IMR-90 (cell line): ENCODE results near the gene FNIP2. TPM values are rescaled to one million over a fixed set of nuclear protein-coding genes. Genes with fewer than 3 reads are reported as not detected.
A peak's percentile ranks its signal among the peaks of the same experiment; 100 is the strongest.

Experiments
- ATAC-seq: fragments of 200-7000 bp; cut with Tn5 transposase; 2 replicates; pipeline ENCODE4 v1.9.1; 2020; ENCODE audit warnings: low read depth, mild to moderate bottlenecking, moderate library complexity
- BruUV-seq: library from RNA; stranded (reverse); fragments of 400-500 nt; replicated peaks from 2 replicates; lab custom pipeline; 2021; lab: Mats Ljungman, UMichigan
- CTCF ChIA-PET: fragments of 300-600 bp; formaldehyde crosslinking; extraction: SDS; loops from one replicate; lab custom pipeline; 2021; ENCODE audit warnings: antibody characterized with exemption; lab: Yijun Ruan, JAX
- POLR2A ChIA-PET: fragments of 300-600 bp; sonication (Branson Sonifier 250); formaldehyde crosslinking; loops from one replicate; lab custom pipeline; 2022; ENCODE audit warnings: antibody characterized with exemption; ENCODE audit not compliant: unreplicated experiment; lab: Charles Lee
- DNase-seq: peaks from one replicate; pipeline ENCODE4 v3.0.0; 2013
- H2AFZ ChIP-seq: replicated peaks from 2 replicates; pipeline ENCODE3; 2013; ENCODE audit warnings: low read length, mild to moderate bottlenecking; ENCODE audit not compliant: poor library complexity
- H2AK5ac ChIP-seq: 2 replicates; pipeline ENCODE4 v1.6.1; 2013; ENCODE audit warnings: low read depth, low read length, inconsistent platforms
- H2AK9ac ChIP-seq: replicated peaks from 2 replicates; pipeline ENCODE3; 2013; ENCODE audit warnings: mild to moderate bottlenecking, low read depth, low read length, moderate library complexity; ENCODE audit not compliant: poor library complexity
- H2BK120ac ChIP-seq: 2 replicates; pipeline ENCODE4 v1.6.1; 2013; ENCODE audit warnings: low read depth, low read length, inconsistent platforms
- H2BK15ac ChIP-seq: 3 replicates; pipeline ENCODE4 v1.6.1; 2013; ENCODE audit warnings: low read depth, low read length, inconsistent platforms
- H2BK20ac ChIP-seq: 2 replicates; pipeline ENCODE4 v1.6.1; 2013; ENCODE audit warnings: low read depth, mild to moderate bottlenecking, inconsistent platforms, low read length, moderate library complexity
- H2BK5ac ChIP-seq: 2 replicates; pipeline ENCODE4 v1.6.1; 2013; ENCODE audit warnings: mild to moderate bottlenecking, low read depth, low read length, inconsistent platforms; ENCODE audit not compliant: poor library complexity, severe bottlenecking
- H3K14ac ChIP-seq: replicated peaks from 2 replicates; pipeline ENCODE4 v1.6.1; 2013; ENCODE audit warnings: low read depth, low read length, inconsistent platforms
- H3K18ac ChIP-seq: 2 replicates; pipeline ENCODE4 v1.6.1; 2013; ENCODE audit warnings: low read depth, low read length, control low read depth
- H3K23ac ChIP-seq: 2 replicates; pipeline ENCODE4 v1.6.1; 2013; ENCODE audit warnings: low read depth, low read length, inconsistent platforms
- H3K27ac ChIP-seq: 2 replicates; pipeline ENCODE4 v1.5.1; 2013; ENCODE audit warnings: mild to moderate bottlenecking, control low read depth, low read length; ENCODE audit not compliant: insufficient read depth
- H3K27me3 ChIP-seq: 2 replicates; pipeline ENCODE4 v1.6.1; 2013; ENCODE audit warnings: low read length; ENCODE audit not compliant: control insufficient read depth, insufficient read depth
- H3K36me3 ChIP-seq: 2 replicates; pipeline ENCODE4 v1.6.1; 2013; ENCODE audit warnings: low read length, mixed read lengths; ENCODE audit not compliant: control insufficient read depth, insufficient read depth
- H3K4ac ChIP-seq: 2 replicates; pipeline ENCODE4 v1.6.1; 2013; ENCODE audit warnings: low read depth, low read length, inconsistent platforms
- H3K4me1 ChIP-seq: 2 replicates; pipeline ENCODE4 v1.6.1; 2013; ENCODE audit warnings: low read length, mixed read lengths; ENCODE audit not compliant: control insufficient read depth, insufficient read depth
- H3K4me2 ChIP-seq: 2 replicates; pipeline ENCODE4 v1.6.1; 2013; ENCODE audit warnings: low read depth, mild to moderate bottlenecking, control low read depth, low read length, moderate library complexity
- H3K4me3 ChIP-seq: 2 replicates; pipeline ENCODE4 v1.5.1; 2013; ENCODE audit warnings: low read depth, mild to moderate bottlenecking, control low read depth, low read length, moderate library complexity; ENCODE audit not compliant: insufficient read depth
- H3K56ac ChIP-seq: 2 replicates; pipeline ENCODE4 v1.6.1; 2013; ENCODE audit warnings: low read length, inconsistent platforms; ENCODE audit not compliant: insufficient read depth; ENCODE audit errors: extremely low read depth
- H3K79me1 ChIP-seq, 2 experiments: 2 replicates each; pipeline ENCODE4 v1.6.1; 2013; ENCODE audit warnings: low read length in 2 of 2, inconsistent platforms in 1 of 2, low read depth in 1 of 2
- H3K9ac ChIP-seq: 2 replicates; pipeline ENCODE4 v1.6.1; 2013; ENCODE audit warnings: low read depth, low read length, control low read depth
- H3K9me1 ChIP-seq: 2 replicates; pipeline ENCODE4 v1.6.1; 2013; ENCODE audit warnings: low read length, inconsistent platforms; ENCODE audit not compliant: insufficient read depth
- H3K9me3 ChIP-seq: 2 replicates; pipeline ENCODE4 v1.6.1; 2013; ENCODE audit warnings: low read length; ENCODE audit not compliant: control insufficient read depth, insufficient read depth
- H4K20me1 ChIP-seq: 2 replicates; pipeline ENCODE4 v1.6.1; 2013; ENCODE audit warnings: low read length, inconsistent platforms; ENCODE audit not compliant: insufficient read depth
- H4K5ac ChIP-seq: 2 replicates; pipeline ENCODE4 v1.6.1; 2013; ENCODE audit warnings: mild to moderate bottlenecking, low read depth, low read length, control low read depth
- H4K8ac ChIP-seq, 2 experiments: 2 replicates each; pipeline ENCODE4 v1.6.1; 2013; ENCODE audit warnings: low read depth in 2 of 2, low read length in 2 of 2, control low read depth in 1 of 2, inconsistent platforms in 1 of 2
- H4K91ac ChIP-seq: 2 replicates; pipeline ENCODE4 v1.6.1; 2013; ENCODE audit warnings: low read depth, low read length, inconsistent platforms; ENCODE audit not compliant: insufficient read depth
- BHLHE40 ChIP-seq: fragments of 150-350 bp; IDR thresholded peaks from 2 replicates; pipeline ENCODE4 v1.6.1; 2016; ENCODE audit warnings: mild to moderate bottlenecking, low read depth, low read length
- CEBPB ChIP-seq: IDR thresholded peaks from 2 replicates; pipeline ENCODE4 v1.6.1; 2012; ENCODE audit warnings: low read depth, low read length, improper control_type of control experiment
- FOS ChIP-seq: fragments of 150-350 bp; IDR thresholded peaks from 2 replicates; pipeline ENCODE4 v1.6.1; 2016; ENCODE audit warnings: low read depth, low read length
- MAFK ChIP-seq: IDR thresholded peaks from 2 replicates; pipeline ENCODE4 v1.6.1; 2012; ENCODE audit warnings: low read depth, low read length, improper control_type of control experiment
- MXI1 ChIP-seq: IDR thresholded peaks from 2 replicates; pipeline ENCODE4 v1.6.1; 2012; ENCODE audit warnings: low read depth, mild to moderate bottlenecking, low read length, moderate library complexity, borderline replicate concordance
- NFE2L2 ChIP-seq: fragments of 150-350 bp; IDR thresholded peaks from 2 replicates; pipeline ENCODE4 v1.6.1; 2016; ENCODE audit warnings: low read depth, mild to moderate bottlenecking, low read length
- RAD21 ChIP-seq: IDR thresholded peaks from 2 replicates; pipeline ENCODE4 v1.6.1; 2012; ENCODE audit warnings: low read length, improper control_type of control experiment
- RCOR1 ChIP-seq: IDR thresholded peaks from 2 replicates; pipeline ENCODE4 v1.6.1; 2012; ENCODE audit warnings: mild to moderate bottlenecking, low read length, improper control_type of control experiment; ENCODE audit not compliant: insufficient replicate concordance
- WGBS, 2 experiments: methylation state at CpG; one replicate each; pipeline versions ENCODE4 v1.1.5 to v1.1.7; 2013; ENCODE audit warnings: missing lambda C conversion rate in 2 of 2; ENCODE audit not compliant: insufficient read length in 1 of 2; ENCODE audit errors: extremely low coverage in 2 of 2; 5-methylcytosine and 5-hydroxymethylcytosine counted together
- dilution Hi-C: fragments of 300-500 bp; cut with HindIII; formaldehyde crosslinking; loops from one replicate; pipeline ENCODE4 v1.14.3; 2018; ENCODE audit warnings: low sequenced_read_pairs; ENCODE audit not compliant: unreplicated experiment
- in situ Hi-C: fragments of 300-500 bp; cut with MboI; formaldehyde crosslinking; loops from 3 replicates; pipeline ENCODE4 v1.14.3; 2019; ENCODE audit warnings: low sequenced_read_pairs, inconsistent platforms, mixed read lengths
- intact Hi-C: fragments of 100-400 bp; cut with micrococcal nuclease; formaldehyde crosslinking; loops from 2 replicates; pipeline ENCODE4 v1.10.0; 2022
- polyA plus RNA-seq, 3 experiments: library from polyadenylated mRNA; depleted of rRNA; stranded (reverse); fragments of >200 nt; gene quantifications; 2 replicates each; pipeline ENCODE4 v1.2.3, GENCODE V29; 2012; ENCODE audit warnings: low replicate concordance in 1 of 3
- total RNA-seq: library from RNA; depleted of rRNA; stranded (reverse); fragments of >200 nt; gene quantifications from 2 replicates; pipeline ENCODE4 v1.2.3, GENCODE V29; 2012

The FNIP2 gene
- total and polyA plus RNA-seq, 2 of the 4 experiments (the other 2 are of a cell fraction) = 4.7 to 24.6 TPM

GRCh38 chr4:158914218-158914617, 145.4 kb downstream of the FNIP2 start:
- Histone ChIP-seq H4K5ac (no peak overlapping the region), H3K4me2 (peak overlapping the region; percentile 72; the same call in 1 of the 2 replicates), H4K8ac (no peak overlapping the region), H2BK5ac (no peak overlapping the region), H3K14ac (no peak overlapping the region), H3K9me1 (no peaks in the 10 kb centered on the region), H4K91ac (no peak overlapping the region), H3K27ac (no peak overlapping the region), H3K27me3 (no peaks in the 10 kb centered on the region), H2BK15ac (no peak overlapping the region), H3K9ac (no peak overlapping the region), H3K4ac (no peak overlapping the region), H3K4me1 (peaks cover 5% of the 10 kb centered on the region; the same call in 1 of the 2 replicates), H2BK20ac (no peak overlapping the region), H2AFZ (no peak overlapping the region), H3K9me3 (no peaks in the 10 kb centered on the region), H3K79me1 (no peaks in the 10 kb centered on the region), H4K20me1 (no peaks in the 10 kb centered on the region), H3K23ac (0 out of 2 replicates have a peak overlapping the region, but pooled peaks have one; percentile 37), H2AK5ac (no peak overlapping the region), H2BK120ac (no peak overlapping the region), H2AK9ac (no peak overlapping the region), H3K18ac (no peak overlapping the region), H3K4me3 (no peak overlapping the region), H3K56ac (no peak overlapping the region), H3K36me3 (no peaks in the 10 kb centered on the region)
- WGBS, 2 experiments = no CpG with 5 or more reads among the region's 5 CpGs
- TF ChIP-seq CEBPB (peak; percentile 46; the same call in 1 of the 2 replicates), NFE2L2 (peak; percentile 53; the same call in 1 of the 2 replicates), RAD21 (0 out of 2 replicates have a peak, but pooled peaks have one; percentile 8), MXI1 (no peak), RCOR1 (no peak), BHLHE40 (0 out of 2 replicates have a peak, but pooled peaks have one; percentile 9), MAFK (peak; percentile 28; the same call in 1 of the 2 replicates), FOS (peak; percentile 28; the same call in 1 of the 2 replicates)
- intact Hi-C loops (no loop called here), dilution Hi-C loops (no loop called here), in situ Hi-C loops (no loop called here)
- POLR2A ChIA-PET = no interaction called here
- CTCF ChIA-PET = interaction anchor here (0.6 kb wide), 1 partner anchor 26 kb away, joined by 3 read pairs; no protein-coding TSS in a partner anchor
- DNase-seq (peak; percentile 84), ATAC-seq (peak; percentile 81)
- BruUV-seq = no TSS peak
